HG03571 (cell line): ENCODE results near the gene EYA2.
"Not testable (repeated sequence)": the region's sequence is repeated elsewhere in the genome, so short reads cannot be mapped to it uniquely, and the experiment has no call there.

Experiments
- ATAC-seq: cut with Tn5 transposase; IDR thresholded peaks from one replicate; pipeline ENCODE4 v1.9.1; 2021; ENCODE audit not compliant: unreplicated experiment

EYA2 gene

DNA sequence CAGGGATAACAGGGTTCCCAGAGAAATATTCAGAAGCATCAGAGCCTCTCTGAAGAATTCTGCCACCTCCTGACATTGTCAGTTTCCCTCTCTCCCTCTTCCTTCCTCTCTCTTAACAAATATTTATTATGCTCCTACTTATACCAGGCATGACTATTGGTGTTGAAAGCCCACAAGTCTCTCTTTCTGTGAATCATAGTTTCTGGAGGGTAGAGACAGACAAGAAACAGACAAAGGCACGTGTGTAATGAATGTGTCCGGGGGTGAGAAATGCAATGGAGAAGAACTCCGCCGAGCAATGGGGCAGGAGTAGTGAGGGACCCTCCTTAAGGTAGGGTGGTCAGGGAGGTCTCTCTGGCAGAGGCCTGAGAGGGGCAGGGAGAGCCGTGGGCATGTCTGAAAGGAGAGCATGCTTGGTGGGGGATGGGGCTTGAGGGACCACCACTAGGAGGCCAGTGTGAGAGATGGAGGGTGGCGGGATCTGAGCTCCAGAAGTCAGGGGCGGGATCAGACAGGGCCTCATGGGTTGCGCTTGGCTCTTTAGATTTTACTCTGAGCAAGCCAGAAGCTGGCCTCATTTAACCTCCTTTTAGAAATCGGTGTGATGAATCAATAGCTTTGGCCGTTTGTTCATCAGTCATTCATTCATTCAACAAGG, 57.3 kb downstream of the EYA2 start:
- no peak for ATAC-seq

DNA sequence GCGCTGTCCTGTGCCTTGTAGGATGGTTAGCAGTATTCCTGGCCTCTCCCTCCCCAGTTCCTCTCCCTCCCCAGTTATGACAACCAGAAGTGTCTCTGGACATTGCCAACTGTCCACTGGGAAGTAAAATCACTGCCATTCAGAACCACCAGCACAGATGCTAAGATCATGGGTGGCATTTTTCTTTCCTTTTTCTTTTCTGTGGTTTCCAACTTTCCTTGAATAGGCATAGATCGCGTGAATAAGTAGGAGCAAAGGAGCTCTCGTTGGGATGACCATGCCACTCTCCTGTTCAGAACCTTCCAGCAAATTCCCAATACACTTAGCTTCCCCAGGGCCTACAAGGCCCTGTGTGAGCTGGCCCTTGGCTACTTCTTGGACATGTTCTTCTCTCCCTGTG, 59.0 kb downstream of the EYA2 start:
- ATAC-seq = no peak

DNA sequence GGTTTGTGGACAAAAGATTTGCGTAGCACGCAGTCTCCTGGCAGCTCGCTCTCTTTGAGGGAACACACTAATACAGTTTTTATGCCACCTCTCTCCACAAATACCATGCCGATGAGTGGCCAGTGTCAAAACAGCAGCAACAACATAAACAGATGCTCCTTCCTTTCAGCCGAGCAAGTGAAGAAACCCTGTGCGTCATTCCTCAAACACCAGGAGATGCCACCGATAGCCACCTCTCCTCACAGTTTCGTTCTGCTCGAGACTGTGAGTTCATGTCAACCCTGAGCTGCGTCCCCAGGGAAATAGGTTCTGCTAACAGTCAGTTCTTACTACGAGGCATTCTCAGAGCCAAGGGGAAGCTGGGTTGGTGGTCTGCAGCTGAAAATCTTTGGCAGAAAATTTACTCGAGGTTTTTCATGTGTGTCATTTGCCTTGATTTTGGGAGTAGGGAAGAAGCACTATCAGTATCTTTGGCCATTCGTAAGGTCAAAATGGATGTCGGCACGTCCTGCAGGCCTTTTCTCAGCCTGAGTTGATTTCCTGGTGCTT, 59.9 kb downstream of the EYA2 start:
- ATAC-seq = no peak

DNA sequence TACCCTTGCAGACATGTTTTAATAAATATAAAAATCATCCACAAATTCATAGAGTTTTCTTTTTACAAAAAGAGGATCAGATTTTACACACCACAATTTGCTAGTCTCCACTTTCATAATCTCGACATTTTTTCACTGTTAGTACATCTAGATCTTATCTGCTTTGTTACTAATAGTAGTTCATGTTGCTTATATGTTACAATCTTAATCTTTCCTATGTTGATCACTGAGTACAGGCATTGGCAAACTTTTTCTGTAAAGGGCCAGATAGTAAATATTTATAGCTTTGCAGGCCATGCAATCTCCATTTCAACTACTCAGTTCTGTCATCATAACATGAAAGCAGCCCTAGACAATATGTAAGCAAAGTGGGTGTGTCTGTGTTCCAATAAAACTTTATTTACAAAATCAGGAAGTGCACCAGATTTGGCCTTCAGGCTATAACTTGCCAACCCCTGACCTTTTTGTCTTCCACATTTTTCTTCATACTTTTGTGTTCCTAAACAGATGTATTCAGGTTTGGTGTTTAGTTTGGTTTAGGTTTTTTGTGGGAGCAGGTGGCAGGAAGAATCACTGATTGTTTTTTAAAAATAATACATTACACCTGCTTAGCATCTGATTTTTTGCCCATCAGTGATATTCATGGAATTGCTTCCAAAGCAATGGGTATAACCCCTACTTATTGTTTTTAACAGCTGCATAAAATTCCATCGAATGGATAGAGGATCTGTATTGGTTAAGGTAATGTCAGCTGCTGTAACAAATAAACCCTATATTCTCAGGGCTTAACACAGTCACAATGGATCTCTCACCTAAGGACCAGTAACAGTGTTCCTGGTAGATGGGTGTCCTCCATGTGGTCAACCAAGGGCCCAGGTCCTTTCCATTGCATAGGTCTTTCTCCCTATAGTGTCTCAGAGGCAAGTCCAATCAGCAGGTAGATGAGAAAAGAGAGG, 61.2 kb downstream of the EYA2 start:
- ATAC-seq = no peak

DNA sequence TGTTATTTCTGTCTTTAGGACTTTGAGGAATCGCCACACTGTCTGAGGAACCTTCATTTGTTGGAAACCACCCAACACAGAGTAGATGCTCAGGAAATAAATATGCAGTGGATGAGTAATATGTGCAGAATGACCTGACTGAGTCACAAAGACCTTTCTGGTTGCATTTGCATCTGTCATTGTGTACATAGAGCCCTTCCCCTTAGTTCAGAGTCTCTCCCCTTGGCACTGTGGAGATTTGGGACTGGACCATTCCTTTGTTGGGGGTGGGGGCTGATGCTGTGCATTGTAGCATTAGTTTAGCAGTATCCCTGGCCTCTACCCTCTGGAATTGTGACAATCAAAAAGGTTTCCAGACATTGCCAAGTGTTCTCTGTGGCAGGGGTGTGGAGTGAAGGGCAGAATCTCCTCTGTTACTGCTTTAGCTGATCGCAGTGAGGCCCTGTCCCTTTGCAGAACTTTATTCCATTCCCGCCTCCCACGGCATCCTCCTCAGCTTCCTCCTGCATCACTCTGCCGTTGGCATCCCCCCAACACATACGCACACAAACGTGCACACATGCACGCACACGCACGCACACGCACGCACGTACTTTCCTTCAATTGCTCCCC, 64.5 kb downstream of the EYA2 start:
- ATAC-seq = no peak

DNA sequence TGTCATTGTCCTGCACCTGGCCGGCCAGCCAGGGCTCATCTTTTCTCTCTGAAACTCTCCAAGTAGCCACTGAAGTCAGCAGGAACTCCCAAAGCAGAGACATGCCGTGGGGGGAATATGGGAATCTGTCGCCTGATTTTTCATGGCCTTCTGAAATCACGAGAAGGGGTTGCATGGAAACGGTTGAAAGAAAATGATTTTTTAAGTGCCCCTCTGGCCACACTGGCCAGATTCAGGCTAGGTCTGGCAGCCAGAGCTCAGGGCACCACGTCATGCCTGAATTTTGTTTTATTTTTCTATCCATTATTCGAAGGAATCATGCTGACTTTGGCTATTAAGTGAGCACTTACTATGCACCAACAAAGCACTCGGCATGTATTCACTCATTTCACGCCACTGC, 65.2 kb downstream of the EYA2 start:
- ATAC-seq = no peak

DNA sequence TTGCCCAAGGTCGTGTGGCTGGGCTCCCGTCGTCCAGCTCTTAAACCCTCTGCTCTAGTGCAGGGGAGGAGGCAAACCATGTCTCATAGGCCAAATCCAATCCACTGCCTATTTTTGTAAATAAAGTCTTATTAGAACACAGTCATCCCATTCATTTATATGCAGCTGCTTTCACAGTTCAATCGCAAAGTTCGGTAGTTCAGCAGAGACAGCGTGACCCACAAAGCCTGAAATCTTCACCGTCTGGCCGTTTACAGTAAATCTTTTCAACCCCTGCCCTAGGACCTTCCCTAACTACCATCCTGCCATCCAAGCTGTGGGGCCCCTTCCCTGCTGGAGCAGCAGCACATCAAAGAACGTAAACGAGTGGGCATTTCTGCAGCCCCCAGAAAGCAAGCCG, 65.9 kb downstream of the EYA2 start:
- ATAC-seq = no peak

DNA sequence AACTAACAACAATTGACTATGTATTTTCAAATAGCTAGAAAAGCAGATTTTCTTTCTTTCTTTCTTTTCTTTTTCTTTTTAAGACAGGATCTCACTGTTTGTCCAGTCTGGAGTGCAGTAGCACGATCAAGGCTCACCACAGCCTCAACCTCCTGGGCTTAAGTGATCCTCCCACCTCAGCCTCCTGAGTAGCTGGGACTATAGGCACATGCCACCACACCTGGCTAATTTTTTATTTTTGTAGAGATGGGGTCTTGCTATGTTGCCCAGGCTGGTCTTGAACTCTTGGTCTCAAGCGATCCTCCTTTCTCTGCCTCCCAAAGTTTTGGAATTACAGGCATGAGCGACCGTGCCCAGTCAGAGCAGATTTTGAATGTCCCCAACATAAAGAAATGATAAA, 67.3 kb downstream of the EYA2 start:
- ATAC-seq = not testable (repeated sequence)

DNA sequence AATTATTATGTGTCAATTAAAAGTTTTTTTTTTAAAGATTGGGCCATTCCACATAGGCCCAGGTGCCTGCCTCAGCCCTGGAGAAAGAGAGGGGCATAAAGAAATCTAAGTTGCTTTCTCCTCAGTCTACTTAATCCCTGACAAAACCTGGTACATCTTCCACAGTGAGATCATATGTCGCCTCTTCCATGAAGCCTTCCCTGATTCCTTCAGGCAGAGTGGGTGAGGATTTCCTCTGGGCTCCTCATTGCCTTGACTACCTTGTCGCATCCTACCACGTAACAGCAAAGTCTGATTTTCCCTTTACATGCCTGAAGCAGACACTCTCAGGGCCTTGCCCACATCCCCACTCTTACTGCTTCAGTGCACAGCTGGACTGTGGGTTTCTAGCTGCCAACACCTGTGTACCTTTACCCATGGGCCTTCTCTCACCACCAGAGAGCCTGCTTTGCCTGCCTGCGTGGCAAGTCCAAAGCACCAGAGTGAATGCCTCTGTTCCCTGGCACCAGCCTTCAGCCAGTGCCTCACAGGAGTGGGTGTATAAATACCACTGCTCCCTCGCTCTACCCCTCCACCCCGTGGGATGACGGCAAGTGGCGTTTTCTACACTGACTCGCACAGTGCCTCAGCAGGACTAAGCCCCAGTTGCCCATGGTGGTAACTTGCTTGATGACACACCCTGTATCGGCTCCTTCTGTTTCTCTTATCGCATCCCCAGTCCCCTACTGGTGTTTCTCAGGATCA, 68.0 kb downstream of the EYA2 start:
- ATAC-seq = no peak

DNA sequence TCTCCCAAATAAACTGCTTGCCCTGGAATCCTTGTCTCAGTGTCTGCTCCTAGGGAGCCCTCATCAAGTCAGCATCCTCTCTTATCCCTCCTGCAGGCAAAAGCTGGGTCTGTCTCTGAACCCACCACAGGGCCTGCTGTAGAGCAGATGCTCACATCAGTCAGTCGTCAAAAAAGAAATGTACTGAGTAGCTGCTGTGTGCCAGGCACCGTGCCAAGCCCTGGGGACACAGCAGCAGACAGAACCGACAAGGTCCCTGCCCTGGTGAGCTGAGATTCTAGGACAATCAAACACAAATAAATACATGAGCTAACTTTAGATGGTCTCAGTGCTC, 68.5 kb downstream of the EYA2 start:
- no peak for ATAC-seq

DNA sequence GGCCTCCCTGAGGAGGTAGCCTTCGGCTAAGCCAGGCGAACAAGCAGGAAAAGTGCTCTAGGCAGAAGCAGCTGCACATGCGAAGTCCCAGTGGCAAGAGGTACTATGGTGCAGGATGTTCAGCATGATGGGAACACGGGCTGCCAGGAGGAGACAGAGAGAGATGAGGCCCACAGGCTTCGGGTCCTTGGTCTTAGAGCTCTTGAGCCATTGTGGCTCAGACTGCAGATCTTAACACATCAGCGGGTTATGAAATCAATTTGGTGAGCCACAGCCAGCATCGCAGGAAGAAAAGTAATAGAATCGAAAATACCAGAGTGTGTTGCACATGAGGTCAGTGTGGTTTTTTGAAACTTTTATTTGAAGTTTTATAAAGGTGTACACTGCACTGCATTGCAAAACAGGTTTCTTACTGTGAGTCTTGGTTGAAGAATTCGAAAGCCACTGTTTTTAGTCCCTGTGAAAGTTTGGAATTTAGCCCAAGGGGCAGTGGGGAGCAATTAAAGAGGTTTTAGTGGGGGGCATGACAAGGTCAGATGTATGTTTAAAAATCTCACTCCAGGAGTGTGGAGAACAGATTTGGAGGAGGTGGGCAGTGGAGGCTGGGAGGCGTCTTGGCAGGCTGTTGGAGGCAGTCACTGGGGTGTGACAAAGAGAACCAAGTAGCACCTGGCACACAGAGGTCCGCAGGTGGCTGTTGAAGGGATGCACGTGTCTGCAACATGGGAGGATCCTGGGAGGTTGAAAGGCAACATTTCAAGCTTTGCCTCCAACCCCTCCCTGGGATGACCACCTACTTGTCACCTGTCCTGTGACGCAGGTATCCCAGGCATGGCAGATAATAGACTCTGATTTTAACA, 69.3 kb downstream of the EYA2 start:
- ATAC-seq = no peak

DNA sequence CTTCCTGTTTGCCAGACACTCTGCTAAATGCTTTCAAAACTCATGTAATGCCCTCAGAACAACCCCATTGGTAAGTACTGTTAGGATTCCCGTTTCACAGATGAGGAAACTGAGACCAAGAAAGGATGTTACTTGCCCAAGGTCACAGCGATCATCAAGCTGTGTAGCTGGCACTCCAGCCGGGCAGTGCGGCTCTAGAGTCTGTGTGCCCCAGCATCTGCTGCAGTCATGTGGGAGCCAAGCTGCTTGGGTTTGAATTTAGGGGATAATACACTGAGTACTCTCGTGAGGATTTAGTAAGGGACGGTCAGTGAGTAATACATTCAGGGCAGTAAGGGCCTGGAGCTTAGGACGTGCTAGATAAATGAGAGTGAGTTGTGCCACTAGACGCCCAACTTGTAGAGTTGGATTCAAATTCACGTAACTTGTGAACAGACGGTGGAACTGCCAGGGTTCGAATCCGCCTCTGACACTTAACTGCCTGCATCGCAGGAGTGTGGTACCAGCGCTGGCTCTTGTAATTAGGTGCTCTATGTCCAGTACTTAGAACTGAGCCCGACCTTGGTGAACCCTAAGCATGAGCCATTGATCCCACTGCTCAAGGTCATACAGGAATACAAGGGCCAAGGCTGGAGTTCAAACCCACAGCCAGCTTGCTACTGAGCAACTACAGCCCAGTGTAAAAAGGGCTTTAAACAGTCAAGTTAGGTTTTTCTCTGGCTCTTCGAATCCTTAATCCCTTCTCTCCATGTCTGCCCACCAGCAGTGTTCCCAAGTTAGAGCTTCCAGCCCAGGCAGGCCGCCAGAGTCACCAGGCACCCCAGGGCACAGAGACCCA, 70.2 kb downstream of the EYA2 start:
- no peak for ATAC-seq

DNA sequence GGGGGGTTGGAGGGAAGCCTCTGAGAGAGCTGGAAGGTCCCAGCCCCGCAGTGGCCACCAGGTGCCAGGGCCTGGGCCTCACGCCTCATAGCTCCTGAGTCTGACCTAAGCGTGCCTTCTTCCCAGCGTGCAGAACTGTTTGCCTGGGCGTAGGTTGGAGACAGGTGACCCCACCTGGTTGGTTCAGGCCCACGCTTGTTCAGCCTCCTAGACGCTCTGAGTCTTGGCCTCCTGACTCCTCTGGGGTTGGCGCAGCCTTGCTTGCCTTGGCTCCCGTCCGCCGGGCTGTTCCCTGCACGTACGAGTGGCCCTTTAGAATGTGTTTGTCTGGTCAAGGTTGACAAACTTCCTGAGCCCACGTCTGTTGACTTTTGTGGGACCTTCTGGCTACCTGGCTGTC, 70.8 kb downstream of the EYA2 start:
- ATAC-seq = no peak

DNA sequence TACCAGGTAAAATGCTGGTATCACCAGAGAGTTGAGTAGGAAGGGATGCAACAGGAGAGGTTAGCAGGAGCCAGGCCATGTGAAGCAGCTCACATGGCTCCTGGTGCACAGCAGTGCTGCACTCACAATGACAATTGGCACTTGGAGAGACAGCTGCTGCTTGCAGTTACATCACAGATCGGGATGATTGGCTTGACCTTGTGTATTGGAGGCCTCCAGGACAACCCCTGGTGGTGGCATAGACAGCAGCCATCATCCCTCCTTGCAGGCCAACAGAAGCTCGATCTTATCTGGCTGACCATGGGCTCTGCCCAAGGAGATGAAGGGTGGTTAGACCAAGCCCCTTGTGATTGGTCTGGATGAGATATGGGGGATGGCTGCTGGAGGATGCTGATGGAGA, 73.0 kb downstream of the EYA2 start:
- no peak for ATAC-seq

DNA sequence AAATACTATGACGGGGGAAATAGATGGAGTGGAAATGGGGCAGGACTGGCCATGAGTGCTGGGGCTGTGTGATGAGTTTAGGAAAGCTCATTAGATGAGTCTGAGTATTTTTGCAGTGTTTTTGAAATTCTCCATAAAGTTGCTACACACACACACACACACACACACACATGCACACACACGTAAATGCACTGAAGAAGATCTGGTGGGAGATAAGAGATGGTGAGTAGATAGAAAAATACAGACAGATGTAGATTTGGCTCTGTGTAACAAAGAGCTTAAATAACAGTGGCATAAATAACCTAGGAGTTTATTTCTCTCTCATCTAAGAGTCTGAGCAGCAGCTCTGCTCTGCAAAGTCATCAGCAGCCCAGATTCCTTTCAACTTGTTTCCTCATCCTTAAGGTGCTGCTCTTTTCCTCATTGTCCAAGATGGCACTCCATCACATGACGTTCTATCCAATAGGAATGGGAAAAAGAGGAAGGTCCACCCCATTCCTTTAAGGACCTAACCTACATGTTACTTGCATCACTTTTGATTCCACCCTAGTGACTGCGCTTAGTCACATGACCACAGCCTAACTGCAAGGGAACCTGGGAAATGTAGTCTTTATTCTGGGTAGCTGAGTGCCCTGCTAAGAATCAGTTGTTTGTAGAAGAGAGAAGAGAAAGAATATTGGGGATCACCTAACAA, 76.4 kb downstream of the EYA2 start:
- ATAC-seq = no peak

DNA sequence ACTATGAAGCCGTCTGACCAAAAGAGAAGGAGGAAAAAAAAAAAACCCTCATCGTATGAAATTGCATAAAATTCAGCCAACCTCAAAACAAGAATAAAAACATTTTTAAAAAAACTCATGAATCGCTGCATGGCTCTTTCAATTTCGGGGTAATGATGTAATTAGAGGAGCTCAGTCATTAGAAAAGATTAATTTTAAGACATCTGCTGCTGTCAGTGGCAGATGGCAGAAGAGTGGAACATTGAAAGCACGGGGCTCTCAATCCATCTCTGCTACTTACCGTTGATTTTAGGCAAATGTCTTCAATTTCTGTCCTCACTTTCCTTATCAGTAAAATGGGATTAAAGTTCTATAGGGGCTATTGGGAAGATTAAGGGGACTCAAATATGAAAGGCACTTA, 79.1 kb downstream of the EYA2 start:
- no peak for ATAC-seq

DNA sequence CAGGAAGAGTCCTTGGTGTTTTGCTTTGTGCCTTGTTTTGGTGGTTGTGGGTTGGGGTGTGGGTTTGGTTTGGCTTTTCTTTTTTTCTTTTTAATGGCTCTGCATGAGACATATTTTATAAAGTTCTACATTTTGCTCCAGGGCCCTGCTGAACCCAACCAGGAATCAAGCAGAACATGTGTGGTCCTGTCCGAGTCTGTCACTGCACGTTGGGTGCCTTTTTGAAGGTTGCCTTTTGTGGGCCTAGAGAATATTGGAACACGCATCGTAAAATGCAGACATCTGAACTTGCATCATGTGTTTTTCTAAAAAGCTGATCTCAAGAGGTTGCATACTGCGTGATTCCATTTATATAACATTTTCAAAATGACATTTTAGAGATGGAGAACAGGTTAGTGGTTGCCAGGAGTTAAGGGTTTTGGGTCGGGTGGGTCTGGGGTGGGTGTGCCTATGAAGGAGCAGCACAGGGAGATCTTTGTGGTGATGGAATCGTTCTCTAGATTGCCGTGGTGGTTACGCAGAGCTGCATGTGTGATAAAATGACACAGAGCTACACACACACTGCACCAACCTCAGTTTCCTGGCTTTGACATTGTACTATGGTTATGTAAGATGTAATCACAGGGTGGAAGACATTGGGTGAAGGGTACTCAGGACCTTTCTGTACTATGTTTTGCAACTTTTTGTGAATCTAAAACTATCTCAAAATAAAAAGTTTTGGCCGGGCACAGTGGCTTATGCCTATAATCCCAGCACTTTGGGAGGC, 80.2 kb downstream of the EYA2 start:
- ATAC-seq = no peak

DNA sequence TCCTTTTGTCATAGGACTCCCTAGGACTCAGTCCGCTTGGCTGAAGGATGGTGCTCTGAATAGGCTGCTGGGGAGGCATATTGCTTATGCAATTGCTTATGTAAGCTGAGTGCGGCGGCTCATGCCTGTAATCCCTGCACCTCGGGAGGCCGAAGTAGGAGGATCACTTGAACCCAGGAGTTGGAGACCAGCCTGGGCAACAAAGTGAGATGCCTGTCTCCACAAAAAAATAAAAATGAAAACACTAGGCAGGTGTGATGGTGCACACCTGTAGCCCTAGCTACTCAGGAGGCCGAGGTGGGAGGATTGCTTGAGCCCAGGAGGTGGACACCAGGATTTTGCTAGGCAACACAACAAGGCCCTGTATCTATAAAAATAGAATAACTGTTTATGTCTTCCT, 81.3 kb downstream of the EYA2 start:
- ATAC-seq = no peak
